Neural progenitor cell (in vitro differentiated cells): ENCODE results near the gene GSK3A.

ENCODE experiments used
- CTCF ChIP-seq: fragments of 200-600 bp; sonication (generic); IDR thresholded peaks from 2 replicates; pipeline ENCODE4 v1.5.1; 2017; ENCODE audit warnings: antibody characterized with exemption, mild to moderate bottlenecking
- EZH2 ChIP-seq: fragments of 200-600 bp; sonication (generic); IDR thresholded peaks from 2 replicates; pipeline ENCODE4 v1.6.1; 2017; ENCODE audit warnings: antibody characterized with exemption, mild to moderate bottlenecking, moderate library complexity

DNA sequence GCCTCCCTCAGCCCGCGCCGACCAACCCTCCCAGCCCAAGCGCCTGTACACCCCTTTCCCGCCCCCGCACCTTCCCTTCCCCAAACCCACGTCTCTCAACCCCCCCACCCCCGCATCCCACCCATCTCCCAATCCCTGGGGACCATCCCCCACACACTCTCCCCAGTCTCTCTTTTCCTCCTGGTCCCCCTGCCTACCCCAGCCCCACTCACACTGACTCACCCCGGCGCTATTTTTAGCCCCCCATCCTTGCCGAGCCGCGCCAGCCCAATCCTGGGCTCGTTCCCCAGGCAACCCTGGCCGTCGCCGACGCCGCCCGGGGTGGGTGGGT is 38.4 kb upstream of the GSK3A start:
- TF ChIP-seq EZH2 = no peak
- TF ChIP-seq CTCF = no peak
